ENCODE data around the gene EFHC1.

- no peak for TF ChIP-seq EZH2 (optimal IDR thresholded peaks at IDR 0.05; ENCODE audit: low read depth, low read length)
- TF ChIP-seq, protein P1, sequence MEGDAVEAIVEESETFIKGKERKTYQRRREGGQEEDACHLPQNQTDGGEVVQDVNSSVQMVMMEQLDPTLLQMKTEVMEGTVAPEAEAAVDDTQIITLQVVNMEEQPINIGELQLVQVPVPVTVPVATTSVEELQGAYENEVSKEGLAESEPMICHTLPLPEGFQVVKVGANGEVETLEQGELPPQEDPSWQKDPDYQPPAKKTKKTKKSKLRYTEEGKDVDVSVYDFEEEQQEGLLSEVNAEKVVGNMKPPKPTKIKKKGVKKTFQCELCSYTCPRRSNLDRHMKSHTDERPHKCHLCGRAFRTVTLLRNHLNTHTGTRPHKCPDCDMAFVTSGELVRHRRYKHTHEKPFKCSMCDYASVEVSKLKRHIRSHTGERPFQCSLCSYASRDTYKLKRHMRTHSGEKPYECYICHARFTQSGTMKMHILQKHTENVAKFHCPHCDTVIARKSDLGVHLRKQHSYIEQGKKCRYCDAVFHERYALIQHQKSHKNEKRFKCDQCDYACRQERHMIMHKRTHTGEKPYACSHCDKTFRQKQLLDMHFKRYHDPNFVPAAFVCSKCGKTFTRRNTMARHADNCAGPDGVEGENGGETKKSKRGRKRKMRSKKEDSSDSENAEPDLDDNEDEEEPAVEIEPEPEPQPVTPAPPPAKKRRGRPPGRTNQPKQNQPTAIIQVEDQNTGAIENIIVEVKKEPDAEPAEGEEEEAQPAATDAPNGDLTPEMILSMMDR (IDR thresholded peaks at IDR 0.05; ENCODE audit: low read length): no peak
Measured at GRCh38 chr6:52527436-52527835, 107.3 kb downstream of the EFHC1 start.
